DLD1 (cell line): ENCODE results near the gene ATP4B.

Experiments used
- in situ Hi-C: cut with HindIII; loops from 2 replicates; pipeline ENCODE4 v1.10.0; 2017; ENCODE audit warnings: low sequenced_read_pairs

ATP4B gene

DNA sequence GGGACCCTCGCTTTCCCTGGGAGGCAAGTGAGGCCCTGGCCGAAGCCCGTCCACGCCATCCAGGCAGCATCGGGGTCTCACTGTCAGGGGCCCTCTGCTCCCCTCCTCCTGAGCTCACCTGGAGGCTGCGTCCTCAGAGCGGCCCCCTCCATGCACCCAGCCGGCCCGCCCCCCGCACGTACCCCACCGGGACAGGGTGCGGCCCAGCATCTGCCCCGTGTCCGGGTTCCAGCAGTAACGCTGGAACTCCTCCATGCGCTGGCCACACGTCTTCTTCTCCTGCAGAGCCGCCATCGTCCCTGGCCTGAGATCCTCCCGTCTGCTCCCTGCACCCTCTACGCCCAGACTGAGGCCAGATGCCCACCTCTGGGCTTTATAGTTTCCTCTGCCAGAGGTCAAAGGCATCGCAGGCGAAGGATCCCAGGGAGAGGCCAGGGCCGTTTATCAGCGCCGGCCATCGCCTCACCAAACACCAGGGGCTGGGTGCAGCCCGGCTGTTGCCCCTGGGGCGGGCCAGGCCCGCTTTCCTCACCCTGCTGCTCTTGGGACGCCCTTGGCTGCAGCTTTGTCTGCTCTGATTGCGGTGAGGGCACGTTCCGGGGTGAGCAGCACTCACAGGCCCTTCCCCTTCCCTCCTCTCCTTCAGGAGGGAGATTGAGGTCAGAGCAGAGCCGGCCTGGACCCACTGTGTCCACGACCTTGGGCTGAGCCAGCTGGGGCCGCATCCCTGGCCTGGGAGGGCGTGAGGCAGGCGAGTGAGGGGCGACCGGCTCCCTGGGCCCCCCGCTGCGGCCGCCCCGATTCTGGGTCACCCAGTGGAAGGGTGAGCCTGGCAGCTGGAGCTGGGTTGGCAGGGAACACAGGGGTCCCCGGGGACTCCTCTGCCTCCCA is at the start of gene ATP4B:
TSS of gene ATP4B (minus strand) at position 348 of the 891 bp plus-strand sequence. CDS start at position 294, 54 bp downstream.
- in situ Hi-C loops, result no loop called here

DNA sequence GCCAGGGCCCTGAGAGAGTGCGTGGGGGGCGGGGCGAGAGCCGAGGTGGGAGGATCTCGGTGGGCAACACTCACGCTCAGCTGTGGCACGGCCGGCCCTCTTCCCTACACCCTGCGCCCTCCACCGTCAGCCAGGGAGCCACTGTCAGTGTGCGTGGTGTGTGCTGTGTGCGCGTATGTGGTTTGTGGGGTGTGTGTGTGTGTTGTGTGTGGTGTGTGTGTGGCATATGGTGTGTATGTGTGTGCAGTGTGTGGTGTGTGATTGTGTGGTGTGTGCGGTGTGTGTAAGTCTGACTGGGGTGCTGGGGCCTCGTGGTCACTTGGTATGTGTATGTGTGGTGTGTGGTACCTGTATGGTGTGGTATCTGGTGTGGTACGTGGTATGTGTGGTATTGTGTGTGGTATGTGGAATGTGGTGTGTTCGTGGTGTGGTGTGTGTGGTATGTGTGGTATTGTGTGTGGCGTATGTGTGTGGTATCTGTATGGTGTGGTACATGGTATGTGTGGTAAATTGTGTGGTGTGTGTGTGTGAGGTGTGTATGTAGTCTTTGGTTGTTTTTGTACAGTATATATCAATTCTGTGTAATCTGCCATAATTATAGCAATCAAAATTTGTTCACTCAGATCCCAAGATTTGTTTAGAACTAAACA is 14.1 kb upstream of the ATP4B start:
- in situ Hi-C loops, result no loop called here

DNA sequence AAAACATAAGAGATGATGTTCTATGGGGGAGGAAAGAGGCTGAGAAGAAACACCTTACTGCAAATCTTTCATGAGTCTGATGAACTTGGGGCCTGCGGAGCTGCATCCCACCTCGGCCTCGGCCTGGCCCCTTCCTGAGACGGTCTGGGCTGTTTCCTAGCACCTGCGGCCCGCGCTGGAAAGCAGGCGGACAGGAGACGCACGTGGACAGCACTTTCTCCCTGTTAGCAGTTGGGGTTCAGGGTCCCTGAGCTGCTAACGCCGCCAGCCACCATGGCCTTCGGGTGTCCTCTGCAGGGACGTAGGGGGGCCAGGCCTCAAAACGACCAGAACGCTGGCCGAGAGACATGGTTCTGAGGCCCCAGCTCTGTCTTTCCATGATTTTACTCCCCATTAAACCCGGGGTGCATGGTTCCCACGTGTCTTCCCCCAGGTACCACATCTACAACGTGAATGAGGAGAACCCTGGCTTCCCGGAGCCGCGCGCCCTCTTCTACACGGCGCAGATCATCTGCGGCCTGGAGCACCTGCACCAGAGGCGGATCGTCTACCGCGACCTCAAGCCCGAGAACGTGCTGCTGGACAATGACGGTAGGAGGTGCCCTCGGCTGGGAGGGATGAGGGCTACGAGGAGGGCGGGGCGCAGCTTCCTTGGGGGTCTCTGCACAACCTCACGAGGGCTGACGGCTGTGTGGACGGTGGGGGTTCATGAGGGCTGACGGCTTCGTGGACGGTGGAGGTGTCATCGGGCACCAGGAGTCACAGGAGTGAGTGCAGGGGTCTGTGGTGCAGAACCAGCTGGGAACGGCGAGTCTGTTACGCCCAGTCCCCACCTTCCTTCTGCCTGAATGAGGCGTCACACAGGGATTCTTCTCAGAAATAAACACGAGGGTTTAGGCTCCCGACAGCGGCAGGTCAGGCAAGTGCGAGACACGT is 13.3 kb upstream of the ATP4B start:
- in situ Hi-C loops, result no loop called here

DNA sequence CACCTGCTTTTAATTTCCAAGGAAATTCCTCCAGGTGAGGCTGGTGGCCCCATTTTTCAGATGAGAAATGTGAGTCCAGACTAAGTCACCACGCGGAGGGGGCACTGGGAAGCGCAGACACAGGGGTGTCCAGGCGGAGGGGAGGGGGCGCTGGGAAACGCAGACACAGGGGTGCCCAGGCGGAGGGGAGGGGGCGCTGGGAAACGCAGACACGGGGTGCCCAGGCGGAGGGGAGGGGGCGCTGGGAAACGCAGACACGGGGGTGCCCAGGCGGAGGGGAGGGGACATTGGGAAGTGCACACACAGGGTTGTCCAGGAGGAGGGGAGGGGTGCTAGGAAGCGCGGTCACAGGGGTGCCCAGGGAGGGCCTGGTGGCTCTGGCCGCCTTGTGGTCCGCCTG is 12.5 kb upstream of the ATP4B start:
- in situ Hi-C loops, result no loop called here

DNA sequence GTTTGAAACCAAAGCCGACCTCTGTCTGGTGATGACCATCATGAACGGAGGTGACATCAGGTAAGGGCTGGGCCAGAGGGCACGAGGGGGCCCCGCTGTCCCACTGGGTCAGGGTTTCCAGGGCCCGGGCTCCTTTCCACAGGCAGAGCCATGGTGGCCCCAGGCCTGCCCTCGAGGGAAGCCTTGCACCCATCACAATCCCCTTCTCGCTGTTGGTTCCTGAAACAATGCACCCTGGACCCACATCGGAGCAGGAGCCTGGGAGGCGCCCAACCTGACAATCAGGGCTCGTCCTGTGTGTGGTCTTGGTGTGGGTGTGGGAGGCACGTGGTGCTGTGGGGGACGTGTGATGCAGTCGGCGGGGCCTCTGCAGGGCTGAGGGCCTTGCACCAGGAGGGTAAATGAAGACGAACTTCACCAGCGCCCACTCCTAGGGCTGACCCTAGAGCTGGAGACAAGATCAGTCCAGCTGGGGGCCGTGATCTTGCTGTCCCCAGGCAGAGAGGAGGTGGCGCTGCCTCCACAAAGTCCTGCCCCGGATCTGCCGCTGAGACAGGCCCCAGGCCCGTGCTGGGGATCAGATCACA is 11.8 kb upstream of the ATP4B start:
- in situ Hi-C loops, result no loop called here

DNA sequence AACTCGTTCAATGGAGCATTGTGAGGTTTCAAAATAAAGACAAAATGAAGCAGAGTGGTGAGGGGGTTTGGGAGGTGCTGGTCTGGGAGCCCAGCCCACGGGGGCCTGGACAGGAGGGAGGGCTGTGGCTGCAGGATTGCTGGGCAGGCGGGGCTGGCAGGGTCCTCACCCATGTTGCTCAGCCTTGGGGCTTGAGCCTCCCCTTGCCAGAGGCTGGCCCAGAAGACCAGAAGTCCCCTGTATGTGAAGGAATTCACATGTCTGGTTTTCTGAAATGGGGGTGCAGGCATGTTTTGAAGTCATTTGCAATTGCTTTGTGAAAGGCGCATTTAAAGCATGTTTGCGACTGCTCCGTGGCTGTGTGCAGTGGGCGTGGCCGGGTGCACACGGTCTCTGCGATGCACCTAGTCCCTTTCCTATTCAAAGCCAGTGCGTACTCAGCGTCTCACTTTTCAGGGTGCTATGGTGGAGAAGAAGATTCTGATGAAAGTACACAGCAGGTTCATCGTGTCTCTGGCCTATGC is 11.3 kb upstream of the ATP4B start:
- in situ Hi-C loops, result no loop called here

DNA sequence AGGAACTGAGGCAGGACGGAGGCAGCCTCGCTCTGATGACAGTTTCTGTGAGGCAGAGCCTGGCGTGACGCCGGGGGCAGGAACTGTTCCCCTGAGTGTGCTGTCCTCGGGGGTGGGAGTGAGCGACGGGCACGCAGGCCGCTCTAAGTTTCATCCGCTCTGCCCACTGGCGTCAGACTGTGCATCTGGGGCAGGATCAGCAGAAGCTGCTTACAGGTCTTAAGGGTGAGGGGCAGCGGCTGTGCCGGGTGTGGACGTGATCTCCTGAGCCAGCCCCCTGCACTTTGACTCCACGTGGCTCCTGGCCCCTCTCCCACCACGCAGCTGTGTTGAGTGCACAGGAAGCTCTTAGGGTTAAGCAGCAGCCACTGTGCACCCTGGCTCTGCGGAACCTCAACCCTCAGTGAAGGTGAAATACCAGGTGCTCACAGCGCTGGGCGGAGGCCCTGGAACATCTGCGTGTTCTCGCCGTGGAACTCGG is 10.5 kb upstream of the ATP4B start:
- in situ Hi-C loops, result no loop called here

DNA sequence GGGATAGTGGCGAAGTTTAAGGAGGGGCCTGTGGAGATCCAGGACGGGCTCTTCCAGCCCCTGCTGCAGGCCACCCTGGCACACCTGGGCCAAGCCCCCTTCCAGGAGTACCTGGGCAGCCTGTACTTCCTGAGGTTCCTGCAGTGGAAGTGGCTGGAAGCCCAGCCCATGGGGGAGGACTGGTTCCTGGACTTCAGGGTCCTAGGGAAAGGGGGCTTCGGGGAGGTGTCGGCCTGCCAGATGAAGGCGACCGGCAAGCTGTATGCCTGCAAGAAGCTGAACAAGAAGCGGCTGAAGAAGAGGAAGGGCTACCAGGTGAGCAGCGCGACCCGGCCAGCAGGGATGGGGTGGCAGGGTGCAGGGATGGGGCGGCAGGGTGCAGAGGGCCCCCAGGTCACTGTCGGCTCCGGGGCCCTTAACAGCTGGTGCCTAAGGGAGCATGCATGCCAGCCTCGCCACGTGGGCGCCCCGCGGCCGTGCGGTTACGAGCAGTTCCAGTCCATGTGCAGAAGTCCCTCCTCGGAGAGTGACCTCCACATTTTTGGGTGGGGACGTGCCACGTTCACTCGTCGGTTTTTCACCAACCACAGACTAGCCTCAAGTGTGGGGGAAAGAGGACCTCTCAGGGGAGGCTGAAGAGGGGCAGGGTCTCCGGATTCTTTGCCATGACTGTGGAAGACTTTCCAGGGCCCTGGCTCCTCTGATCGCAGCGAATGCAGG is 9.9 kb upstream of the ATP4B start:
- in situ Hi-C loops, result no loop called here

DNA sequence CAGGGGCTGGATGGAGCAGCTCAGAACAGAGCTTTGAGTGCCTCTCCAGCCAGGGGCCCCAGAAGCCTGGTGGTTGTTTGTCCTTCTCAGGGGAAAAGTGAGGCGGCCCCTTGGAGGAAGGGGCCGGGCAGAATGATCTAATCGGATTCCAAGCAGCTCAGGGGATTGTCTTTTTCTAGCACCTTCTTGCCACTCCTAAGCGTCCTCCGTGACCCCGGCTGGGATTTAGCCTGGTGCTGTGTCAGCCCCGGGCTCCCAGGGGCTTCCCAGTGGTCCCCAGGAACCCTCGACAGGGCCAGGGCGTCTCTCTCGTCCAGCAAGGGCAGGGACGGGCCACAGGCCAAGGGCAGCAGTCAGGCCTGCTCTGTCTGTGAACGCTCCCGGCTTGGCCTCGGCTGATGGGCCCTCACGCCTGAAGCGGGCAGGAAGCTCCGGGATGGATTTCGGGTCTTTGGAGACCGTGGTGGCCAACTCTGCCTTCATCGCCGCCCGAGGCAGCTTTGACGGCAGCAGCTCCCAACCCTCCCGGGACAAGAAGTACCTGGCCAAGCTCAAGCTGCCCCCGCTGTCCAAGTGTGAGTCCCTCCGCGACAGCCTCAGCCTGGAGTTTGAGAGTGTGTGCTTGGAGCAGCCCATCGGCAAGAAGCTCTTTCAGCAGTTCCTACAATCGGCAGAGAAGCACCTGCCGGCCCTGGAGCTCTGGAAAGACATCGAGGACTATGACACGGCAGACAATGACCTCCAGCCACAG is 9.1 kb upstream of the ATP4B start, which contains the start of gene GRK1:
TSS of gene GRK1 (plus strand) at position 269 of the 751 bp plus-strand sequence. CDS start at position 437, 168 bp downstream.
- in situ Hi-C loops, result no loop called here

DNA sequence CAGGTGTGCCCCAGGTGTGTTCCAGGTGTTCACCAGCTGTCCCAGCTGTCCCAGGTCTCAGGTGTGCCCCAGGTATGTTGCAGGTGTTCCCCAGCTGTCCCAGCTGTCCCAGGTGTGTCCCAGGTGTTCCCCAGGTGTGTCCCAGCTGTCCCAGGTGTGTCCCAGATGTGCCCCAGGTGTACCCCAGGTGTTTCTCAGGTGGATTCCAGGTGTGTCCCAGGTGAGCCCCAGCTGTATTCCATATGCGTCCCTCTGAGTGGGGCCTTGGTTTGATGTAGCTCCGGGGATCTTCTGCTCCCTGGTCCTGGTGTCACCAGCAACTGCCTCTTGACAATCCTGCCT is 8.3 kb upstream of the ATP4B start:
- in situ Hi-C loops, result no loop called here

DNA sequence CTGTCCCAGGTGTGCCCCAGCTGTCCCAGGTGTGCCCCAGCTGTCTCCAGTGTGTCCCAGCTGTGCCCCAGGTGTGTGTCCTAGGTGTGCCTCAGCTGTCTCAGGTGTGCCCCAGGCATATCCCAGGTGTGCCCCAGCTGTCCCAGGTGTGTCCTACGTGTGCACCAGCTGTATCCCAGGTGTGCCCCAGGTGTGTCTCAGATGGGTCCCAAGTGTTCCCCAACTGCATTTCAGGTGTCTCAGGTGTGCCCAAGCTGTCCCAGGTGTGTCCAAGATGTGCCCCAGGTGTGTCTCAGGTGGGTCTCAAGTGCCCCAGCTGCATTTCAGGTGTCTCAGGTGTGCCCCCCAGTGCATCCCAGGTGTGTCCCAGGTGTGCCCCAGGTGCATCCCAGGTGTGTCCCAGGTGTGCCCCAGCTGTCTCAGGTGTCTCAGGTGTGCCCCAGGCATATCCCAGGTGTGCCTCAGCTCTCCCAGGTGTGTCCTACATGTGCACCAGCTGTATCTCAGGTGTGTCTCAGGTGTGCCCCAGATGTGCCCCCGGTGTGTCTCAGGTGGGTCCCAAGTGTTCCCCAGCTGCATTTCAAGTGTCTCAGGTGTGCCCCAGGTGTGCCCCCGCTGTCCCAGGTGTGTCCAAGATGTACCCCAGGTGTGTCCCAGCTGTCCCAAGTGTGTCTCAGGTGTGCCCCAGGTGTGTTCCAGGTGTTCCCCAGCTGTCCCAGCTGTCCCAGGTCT is 7.8 kb upstream of the ATP4B start:
- in situ Hi-C loops, result no loop called here

DNA sequence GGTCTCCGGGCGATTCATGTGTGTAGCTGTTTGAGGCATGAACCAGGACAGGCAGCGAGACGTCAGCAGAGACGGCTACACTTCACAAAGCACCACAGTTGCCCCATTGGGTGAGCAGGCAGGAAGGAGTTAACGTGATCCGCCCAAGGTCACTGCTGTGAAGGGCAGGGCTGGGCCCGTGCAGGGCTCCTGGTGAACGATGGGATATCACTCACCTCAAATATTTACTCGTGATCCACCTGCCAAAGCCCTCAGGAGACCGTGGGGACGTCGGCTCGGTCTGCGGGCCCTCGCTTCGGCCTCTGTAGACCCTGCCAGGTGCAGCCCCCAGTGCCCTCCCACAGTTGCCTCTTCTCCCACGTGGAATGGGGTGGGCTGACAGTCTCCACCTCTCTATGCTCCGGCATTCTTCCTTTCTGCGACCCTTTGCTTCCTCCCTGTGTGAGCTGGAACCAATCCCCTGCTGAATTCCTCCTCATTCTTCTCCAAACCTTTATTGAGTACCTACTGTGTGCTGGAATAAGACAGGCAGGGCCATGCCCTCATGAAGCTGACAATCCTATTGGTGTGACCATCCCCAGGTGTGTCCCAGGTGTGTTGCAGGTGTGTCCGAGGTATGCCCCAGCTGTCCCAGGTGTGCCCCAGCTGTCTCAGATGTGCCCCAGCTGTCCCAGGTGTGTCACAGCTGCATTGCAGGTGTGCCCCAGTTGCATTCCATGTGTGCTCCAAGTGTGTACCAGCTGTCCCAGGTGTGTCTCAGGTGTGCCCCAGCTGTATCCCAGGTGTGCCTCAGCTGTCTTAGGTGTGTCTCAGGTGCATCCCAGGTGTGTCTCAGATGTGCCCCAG is 7.0 kb upstream of the ATP4B start:
- in situ Hi-C loops, result no loop called here

DNA sequence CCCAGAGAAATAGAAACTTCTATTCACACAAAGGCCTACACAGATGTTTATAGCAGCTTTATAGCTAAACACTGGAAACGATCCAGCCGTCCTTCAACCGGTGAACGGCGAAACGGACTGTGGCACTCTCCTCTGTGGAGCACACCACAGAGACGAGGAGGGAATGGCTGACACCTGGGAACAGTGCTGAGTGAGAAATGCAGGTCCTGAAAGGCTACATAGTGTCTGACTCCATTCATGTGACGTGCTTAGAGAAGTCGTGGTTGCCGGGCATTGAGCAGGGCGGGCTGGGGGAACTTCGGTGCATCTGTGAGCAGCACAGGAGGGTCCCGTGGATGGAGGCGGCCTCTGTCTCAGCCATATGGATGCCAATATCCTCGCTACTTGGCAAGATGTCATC is 5.9 kb upstream of the ATP4B start:
- in situ Hi-C loops, result no loop called here

DNA sequence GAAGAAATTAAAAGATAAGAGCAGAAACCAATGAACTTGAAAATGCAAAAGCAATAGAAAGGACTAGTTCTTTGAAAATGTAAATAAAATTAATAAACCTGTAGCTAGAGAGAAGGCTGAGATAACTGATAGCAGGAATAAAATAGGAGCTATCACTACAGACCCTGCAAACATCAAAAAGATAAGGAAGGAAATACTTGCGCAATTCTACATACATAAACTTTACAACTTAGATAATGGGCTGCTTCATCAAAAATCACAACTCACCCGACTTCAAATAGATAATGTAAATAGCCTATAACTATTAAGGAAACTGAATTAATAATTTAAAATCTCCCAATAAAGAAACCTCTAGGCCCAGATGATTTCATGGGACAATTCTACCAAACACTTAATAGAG is 3.5 kb upstream of the ATP4B start:
- in situ Hi-C loops, result no loop called here

DNA sequence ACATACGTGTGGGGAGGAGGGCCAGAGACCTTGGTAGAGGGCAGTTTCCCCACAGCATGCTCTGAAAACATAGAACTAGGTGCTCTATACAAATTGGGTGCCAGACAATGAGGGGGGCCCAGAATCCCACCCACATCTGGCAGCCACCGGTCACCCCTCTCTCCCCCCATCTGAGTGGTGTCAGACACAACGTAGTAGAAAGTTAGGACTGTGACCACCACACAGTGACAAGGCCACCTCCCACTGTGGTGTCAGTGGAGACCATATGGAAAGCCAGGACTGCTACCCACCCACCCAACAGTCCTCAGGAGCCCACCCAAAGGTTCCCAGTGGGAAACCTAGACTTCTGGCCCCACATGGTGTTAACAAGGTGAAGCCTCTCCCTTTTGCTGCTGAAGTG is 2.1 kb upstream of the ATP4B start:
- in situ Hi-C loops, result no loop called here

DNA sequence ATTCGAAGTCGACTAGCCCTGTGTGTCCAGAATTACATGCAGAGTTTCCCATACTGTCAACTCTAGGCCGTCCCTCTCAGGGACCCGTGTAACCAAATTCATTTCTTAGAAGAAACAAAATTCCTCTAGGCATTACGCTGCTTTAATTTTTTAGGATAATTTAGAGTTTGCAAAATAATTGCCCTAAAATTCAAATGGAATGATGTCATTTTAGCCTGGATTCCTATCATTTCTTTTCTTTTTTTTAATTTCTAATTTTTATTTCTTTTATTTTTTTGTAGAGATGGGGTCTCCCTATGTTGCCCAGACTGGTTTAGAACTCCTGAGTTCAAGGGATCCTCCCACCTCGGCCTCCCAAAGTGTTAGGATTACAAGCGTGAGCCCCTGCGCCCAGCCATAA is 1.3 kb upstream of the ATP4B start:
- in situ Hi-C loops, result no loop called here

DNA sequence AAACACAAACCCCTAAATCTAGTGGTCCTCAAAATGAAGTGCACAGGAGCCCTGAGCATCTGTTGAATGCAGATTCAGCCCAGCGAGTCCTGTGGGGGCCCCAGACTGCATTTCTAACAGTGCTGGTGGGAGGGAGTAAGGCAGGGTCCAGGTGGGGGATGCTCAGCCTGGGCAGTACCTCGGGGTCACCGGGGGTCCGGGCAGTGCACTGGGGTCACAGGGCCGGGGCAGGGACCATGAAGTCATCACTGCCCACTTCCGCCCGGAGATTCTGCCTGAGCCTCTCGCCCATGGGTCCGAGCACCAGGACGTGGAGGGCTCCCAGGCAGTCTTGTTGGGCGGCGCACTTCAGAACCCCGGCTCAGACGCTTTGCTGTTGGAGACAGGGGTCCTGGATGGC is 838 bp upstream of the ATP4B start:
- in situ Hi-C loops, result no loop called here
